Suppressor macrophage treated with lipopolysaccharide for 4 hours (primary cell): ENCODE measurements around the gene USP13.
A peak's percentile ranks its signal among the peaks of the same experiment; 100 is the strongest.

Source experiments
- DNase-seq: peaks from one replicate; pipeline ENCODE4 v3.0.0-alpha.2; 2020

Gene USP13

DNA sequence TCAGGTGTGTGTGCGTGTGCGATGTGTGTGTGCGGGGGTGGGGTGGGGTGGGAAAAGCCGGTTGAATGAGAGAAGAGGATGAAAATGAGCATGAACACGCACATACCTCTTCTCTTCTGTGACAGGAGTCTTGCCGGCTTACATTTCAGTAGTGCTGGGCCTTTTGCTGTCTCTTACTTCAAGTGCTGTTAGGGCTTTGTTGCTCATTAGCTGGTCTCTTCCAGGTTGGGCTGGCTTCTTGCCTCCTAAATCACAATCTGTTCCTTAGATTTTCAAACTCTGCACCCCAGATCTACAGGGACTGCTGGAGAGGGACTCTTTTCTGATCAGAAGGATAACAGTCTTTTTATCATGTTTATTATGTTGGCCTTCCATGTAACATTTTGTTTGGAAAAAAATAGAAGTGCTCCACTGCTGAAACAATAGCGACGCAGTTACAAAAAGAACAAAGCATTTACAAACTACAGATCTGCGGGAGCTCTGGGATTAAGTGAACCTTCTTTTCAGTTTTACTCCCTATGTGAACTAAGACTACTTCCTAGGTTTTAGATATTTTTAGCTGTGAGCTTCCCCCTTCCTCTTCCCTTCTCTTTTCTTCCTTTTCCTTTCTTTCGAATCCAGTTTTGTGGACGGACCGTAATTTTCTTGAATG, 48.5 kb downstream of the USP13 start:
- no peak for DNase-seq

DNA sequence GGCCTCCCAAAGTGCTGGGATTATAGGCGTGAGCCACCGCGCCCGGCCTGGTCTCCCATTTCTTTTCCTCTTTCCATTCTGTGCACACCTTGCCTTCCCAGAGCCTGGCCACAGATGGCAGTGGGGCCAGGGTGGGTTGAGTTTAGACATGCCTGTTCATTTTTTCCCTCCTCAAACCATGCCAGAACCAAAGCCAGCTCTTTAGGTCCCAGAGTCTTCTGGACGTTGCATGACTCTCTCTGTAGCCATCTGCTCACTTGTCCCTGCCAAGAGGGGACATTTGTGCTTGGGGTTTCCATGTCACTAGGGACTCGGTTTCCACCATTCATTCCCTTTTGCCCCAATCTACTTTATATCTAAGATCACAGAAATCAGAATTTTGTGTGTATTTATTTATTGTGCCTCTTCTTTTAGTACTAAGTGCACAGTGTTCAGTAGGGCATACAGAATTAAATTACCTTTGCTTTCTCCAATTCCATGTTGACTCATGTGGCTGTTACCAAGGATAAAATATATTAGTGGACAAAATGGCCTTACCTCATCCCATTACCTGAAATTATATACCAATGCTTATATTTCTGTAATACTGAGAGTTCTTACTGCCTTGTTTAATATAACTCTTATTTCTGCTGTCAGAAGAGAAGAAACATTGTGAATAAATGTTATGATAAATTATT, 49.6 kb downstream of the USP13 start:
- no peak for DNase-seq

DNA sequence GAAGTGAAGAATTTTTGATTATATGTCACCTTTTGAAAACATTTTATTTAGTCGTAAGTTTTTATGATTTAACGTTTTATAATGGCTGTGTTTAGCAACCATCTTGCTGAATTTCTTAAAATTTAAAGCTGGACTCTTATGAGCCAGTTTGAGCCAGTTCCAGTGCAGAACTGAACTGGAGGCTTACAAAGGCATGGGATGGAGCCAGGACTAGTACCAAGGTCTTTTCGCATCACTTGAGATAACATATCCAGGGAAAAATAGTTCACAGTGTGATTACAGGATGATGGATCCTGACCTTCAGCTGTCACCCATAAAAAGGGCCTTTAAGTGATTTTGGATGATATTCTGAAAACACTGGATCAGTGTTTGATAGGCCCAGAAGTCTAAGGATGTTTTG, 51.0 kb downstream of the USP13 start:
- no peak for DNase-seq

DNA sequence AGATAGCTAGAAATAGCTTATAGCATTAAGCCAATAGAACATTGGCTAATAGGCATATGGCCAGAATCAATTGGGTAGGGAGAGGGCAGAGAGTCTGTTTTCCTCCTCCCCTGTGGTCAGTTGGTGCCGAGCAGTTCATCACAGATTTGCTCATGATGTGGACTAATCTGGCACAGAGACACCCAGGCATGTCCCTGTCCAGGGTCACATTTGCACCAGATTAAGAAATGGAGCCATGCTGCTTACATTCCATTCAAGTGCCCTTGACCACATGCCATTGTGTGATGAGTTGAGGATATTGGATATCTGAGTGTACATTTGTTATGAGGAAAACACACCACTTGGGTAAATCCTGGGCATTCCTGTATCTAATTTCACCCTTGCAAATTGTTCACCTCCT, 53.4 kb downstream of the USP13 start:
- DNase-seq: no peak

DNA sequence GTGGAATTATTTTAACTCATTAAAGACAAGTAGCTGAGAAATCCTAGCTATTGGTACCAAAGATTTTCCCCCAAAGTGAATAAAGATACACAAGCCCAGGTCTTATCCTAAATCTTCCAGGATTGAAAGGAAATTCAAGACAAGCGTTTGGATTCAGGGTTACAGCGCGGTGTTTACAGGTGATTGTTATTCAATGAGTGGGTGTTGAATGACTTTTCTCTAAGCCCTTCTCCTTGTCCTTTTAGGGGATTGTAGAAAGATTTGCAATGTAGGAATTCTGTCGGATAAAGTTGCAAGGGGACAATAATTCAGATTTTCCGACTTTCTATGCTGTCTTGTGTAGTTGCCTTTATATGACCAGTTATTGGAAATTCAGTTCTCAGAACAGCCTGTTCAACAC, 57.2 kb downstream of the USP13 start:
- DNase-seq: no peak

DNA sequence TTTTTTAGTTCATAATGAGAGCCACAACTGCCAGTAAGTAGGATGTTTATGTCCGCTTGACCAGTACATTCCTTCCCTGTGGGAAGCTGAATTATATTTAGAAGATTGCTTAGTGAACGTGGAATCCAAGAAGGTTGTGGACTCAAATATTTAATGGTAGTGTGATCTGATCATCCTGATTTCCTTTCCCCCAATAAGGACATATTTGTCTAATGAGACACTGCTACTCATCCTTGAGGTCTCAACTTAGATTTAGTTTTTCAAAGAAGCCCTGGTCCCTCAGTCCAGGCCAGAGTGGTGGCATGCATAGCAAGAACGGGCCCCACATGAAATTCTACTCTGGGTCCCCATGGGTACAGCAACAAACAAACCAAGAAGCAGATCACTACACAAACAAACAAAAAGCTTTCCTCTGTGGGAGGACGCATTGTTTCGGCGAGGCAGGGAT, 60.8 kb downstream of the USP13 start:
- no peak for DNase-seq

DNA sequence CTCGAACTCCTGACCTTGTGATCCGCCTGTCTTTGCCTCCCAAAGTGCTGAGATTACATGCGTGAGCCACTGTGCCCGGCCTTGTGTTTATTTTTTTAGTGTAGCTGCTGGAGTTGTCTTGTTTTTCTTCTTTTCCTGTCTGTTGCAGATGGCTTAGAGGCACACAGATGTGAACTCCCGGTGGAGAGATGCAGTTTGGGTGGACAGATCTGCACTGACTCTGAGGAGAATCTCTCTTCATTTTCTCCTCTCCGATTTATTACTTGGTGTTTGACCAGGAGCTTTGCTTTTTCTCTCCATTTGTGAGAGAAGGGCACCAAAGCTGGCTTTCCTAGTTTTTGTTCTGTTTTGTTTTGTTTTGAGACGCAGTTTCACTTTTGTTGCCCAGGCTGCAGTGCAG, 62.7 kb downstream of the USP13 start:
- no peak for DNase-seq

DNA sequence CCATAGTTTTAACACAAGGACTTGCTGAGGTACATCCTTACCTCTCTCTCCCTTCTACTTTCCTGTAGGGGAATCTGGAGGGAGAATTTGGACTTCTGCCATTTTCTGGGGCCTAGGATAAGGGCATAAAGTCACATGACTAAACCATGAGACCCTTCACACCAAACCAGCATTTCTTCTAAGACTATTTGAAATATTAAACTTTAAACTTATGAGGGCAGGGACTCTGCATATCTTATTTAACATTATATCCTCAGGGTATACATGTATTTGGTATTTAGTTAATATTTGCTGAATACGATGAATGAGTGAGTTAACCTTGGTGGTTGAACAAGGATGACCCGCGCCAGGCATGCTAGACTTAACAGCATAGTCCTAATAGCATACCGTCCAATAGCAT, 63.4 kb downstream of the USP13 start:
- no peak for DNase-seq

DNA sequence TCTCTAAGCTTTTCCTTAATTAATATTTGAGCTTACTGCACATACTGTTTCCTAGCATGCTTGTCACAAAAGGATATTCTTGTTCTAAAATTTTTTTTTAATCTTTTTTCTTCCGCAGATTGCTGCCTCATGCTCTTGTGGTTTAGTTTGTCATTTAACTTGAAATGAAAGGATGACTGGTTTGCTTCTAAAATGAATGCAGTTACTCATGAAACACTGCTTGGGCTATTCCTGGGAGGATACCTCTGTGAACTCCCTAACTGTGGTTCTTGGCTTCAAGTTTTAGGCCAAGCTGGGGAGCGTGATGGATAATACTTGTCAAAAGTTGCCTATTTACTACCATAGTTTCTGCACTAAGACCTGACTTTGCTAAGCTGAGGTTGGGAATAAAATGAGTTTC, 64.0 kb downstream of the USP13 start:
- no peak for DNase-seq

DNA sequence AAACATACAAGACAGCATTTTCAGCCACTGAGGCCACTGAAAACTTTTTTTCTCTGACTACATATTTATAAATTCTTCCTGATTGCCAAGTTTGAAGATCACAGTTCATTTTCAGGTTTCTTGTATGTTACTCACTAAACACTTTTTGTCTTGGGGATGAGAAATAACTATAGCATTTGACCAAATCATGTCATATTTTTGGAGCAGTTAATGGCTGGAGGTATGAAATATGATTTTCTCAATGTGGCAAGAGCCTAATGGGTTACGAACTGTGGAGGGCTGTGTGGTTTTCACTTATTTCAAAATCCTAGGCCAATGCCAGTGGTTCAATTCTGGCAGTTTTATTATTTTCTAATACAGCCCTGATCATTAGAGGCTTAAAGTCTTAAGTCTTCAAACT, 64.4 kb downstream of the USP13 start:
- DNase-seq: no peak

DNA sequence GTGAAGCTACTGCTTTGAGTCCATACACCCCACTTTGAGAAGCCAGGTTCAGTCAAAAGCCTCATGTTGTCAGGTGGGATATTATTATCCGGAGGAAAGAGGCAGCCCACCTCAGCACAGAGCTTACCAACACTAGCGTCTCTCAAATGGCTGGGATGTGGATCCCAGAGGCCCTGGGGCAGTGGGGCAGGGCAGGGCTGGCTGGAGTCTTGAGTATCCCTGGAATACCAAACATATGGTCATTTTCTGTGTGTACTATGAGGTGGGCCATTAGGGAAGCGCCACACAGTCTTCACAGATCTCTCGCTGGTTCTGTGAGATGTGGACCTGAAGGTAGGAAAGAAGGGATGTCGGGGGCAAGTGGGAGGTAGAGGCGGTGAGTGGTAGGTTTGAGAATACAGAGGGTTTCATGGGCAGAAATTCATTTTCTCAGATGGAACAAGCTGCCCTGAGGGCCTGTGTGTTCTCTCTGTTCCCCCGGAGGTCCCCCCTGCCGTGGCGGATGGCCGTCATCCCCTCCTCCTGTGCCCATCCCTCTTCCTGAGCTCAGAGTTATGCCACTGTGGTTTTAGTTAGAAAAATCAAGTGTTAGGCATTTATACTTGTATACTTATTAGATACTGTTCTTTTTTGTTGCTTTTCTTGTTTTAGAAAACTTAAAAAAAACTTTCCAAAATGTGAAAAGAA, 66.4 kb downstream of the USP13 start:
- no peak for DNase-seq

DNA sequence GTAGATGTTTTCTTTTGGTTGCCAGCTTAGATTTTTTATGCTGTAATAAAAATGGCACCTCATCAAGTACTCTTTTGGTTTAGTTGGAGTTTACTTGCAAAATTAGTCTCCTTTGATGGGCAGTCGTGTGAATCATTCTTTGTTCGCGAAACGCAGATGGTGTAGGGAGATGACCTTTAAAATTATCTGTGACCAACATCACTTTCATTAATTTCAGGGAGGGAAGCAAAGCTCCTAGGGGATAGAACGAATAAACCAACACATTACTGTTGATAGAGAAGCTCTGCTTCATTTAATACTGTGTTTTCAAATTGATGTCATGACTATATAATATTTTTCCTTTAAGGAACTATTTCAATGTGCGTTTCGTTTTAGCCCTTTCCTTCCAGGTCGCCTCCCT, 67.4 kb downstream of the USP13 start:
- no peak for DNase-seq

DNA sequence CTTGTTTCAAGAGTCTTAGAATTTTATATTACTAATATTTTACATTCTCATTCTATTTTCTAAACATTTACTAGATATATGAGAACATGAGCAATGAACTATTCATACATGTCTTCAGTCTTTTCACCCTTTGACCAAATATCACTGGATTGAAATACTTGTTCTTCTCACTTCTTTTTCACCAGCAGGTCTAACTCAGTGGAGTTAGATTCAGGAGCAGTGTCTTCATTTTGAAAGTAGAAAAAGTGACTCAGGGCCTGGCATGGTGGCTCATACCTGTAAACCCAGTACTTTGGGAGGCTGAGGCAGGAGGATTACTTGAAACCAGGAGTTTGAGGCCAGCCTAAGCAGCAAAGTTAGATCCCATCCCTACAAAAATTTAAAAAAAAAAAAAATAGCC, 70.8 kb downstream of the USP13 start:
- no peak for DNase-seq

DNA sequence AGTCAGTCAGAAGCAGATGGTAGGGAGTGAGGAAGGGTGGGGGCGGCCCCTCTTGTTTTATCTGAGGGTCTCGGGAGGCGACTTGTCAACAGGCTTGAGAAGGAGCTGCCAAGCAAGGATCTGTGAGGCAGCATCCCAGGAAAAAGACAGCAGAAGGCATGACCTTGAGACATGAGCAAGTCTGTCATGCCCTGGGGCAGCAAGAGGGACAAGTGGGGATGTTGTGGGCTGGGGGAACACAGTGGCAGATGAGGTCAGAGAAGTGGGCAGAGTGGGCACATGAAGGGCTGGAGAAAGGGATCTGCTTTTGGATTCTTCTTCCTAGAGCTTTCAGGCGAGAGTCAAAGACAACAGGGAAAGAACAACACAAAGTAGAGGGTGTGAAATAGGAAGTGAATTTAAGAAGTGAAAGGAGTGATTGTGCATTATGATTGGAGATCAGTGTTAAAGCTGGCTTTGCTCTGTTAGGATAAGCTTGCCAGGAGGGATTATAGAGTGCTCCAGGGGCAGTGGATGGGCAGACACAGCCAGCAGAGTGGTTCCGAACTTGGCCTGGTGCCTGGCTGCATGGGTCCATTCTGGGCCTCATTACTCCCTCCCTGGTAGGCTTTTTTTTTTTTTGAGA, 73.3 kb downstream of the USP13 start:
- DNase-seq: peak; percentile 57

DNA sequence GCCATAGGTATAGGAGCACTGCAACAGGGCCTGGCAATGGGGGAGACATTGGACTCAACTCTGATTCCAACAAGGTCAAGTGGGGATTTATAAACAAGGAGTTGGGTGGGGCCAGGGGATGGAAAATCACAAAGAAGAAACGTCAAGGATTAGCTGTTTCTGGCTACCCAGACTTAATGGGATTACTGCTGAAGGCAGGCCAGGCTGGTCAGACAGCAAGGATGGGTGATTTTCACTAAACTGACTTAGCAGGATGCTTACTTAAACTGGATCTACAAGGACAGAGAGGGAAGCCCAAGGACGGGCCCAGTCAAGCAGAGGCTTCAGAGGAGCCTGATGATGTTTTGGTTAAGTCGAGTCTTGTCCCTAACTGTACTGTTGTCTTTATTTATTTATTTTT, 76.2 kb downstream of the USP13 start:
- no peak for DNase-seq

DNA sequence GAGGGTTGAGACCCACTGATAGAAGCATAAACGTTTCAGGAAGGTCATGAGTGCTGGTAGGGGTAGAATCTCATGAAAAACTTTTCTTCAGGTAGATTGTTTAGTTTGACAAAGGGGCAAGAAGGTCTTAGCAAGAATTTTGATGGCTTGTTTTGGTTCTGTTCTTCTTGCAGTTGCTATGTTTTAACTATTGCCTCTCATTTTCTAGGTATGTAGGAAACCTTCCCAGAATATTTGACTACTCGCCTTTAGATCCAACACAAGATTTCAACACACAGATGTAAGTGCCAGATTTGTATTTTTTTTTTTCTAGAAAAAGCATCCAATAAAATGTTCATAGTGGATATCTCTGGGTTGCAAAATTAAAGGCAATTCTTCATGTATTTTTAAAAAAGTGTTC, 77.1 kb downstream of the USP13 start:
- no peak for DNase-seq

DNA sequence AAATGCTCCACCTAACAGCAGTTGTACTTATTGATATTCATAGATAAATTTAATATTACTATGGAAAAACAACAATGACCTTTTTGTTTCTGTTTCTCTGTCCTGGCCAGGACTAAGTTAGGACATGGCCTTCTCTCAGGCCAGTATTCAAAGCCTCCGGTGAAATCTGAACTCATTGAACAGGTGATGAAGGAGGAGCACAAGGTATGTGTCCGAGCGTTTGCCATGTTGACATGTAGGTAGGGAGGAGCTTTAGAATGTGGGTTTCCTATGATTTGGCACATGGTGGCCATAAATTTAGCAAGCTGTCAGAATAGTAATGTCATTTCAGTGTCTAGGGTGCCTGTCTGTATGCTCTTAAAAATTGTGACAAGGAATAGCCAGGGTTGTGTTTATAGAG, 77.7 kb downstream of the USP13 start:
- no peak for DNase-seq

DNA sequence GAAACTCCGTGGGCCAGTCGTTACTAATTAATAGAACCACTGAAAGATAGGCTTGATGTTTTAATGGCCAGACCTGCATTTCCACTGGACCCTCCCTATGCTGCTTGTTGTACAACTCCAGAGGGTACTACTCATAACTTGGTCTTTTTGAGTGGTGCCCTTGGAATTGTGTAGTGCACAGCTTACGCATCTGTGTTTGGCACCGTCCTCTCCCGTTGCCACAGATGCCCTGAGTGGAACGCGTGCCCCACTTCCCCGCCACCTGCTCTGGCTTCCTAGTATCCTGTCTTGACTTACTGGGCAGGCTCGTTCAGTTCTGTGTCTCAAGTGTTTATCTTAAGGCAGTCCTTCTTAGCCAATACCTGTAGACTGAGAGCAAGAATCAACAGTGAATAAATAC, 78.7 kb downstream of the USP13 start:
- no peak for DNase-seq

DNA sequence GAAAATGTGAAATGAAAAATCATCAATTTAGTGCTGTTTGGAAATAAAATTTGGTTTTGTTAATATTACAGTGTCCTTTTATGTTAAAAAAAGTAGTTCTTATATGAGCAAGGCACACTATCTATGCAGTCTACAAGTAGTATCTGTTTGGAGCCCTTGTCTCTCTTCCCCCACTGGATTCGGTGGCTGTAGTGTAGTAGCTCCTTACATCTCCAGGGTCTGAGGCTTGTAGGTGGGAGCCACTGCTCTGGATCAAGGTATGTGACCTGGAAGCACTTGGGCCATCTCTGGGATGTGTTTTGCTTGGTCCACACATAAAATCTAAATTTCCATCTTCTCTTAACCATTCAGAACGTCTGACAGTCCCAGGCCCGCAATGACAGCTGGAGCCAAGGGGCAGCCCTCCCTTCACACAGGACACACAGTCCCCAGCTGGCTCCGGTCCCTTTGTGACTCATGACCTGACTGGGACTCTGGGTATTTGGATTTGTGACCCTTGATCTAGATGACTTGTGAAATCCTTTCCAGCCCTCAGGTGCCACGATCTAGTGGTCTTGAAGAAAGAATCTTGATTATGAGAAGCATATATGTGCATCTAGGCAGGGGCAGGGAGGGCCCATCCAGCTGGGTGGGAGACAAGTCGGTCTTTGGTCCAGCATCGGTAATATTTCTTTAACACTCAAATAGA, 80.0 kb downstream of the USP13 start:
- DNase-seq: no peak

DNA sequence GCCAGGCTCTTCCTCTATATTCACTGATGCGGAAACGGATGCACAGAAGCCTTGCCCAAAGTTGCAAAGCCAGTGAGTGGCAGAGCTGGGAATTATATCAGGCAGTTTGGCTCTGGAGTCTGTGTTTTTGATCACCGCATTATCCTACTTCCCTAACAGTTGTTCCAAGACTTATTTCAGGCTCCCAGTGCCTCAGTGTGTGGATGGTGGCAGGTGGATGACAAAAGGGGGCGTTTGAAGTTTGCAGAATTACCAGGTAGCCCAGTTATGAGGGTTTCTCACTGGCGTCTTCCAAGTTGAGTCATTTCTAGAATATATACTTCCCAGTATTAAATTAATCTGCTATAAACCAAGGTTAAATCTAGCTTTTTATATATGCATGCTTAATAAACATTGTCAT, 81.0 kb downstream of the USP13 start:
- no peak for DNase-seq

DNA sequence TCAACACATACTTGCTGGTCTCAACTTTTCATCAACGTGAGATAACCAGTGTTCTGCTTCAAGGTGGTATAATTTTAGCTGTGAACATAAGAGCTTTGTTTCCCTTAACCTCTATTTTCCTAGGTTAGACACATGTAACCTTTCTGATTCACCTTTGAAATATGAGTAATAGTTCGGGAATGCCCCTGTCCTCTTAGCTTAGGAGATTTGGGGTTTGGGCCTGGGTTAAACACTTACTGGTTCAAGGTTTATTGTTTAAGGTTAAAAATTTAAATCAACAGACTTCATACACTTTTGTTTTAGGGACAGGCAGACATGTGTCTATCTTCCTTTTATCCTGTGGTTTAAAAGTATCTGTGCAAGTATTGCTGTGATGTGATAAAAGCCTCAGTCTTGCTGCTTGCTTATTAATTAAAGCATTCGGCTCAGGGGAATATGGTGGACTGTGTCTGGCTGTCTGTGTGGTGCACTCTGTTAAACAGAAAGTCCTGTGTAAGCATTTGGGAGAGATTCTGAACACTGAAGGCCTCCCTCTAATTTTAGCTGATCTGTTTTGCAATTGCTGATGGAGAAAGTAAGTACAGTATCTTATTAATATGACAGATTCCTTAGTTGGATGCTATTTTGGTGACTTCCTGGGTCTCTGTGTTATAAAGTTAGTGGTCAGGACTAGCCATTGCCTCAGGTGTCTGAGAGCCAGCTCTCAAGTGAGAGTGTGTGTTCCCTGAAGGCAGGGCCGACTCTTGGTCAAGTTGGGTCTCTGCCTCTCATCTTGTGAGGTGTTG, 81.8 kb downstream of the USP13 start:
- no peak for DNase-seq

DNA sequence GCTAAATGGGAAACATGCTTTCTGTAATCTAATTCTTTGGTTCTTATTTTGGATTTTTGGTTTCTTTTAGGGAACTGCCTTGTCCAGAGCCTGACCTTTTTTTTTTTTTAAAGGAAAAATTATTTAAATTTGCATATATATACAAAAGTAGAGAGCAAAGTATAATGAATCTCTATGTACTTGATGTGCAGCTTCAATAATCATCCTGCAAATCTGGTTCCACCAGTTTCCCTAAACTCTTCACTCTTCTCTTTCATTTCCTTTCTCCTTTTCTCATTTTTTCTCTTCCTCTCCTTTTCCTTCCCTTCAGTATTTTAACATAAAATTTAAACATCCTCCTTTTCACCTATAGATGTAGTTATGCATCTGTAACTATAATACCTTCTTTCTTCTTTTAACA, 82.5 kb downstream of the USP13 start:
- no peak for DNase-seq

DNA sequence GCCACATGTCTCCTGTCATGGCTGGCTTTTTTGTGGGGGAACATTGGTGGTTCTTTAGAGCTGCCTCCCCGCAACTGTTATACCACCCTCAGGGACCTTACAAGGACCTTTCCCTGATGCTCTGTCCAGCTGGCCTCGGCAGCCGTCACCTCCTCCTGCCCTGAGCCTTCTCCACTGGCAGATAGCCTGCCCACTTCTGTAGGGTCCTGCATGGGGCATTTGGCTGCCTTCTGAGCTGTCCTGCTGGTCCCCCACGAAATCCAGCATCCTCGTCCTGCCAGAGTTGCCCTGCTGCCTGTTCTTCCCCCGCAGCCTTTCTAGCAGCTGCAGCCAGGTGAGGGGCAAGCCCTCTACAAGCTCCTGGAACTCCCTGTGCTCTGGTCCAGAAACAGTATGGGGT, 86.2 kb downstream of the USP13 start:
- no peak for DNase-seq
